IMR-90 (cell line): ENCODE results near the gene SRMS. TPM values are rescaled to one million over a fixed set of nuclear protein-coding genes. Genes with fewer than 3 reads are reported as not detected.

Source experiments
- ATAC-seq: fragments of 200-7000 bp; cut with Tn5 transposase; 2 replicates; pipeline ENCODE4 v1.9.1; 2020; ENCODE audit warnings: low read depth, mild to moderate bottlenecking, moderate library complexity
- BruUV-seq: library from RNA; stranded (reverse); fragments of 400-500 nt; replicated peaks from 2 replicates; lab custom pipeline; 2021; lab: Mats Ljungman, UMichigan
- CTCF ChIA-PET: fragments of 300-600 bp; formaldehyde crosslinking; extraction: SDS; loops from one replicate; lab custom pipeline; 2021; ENCODE audit warnings: antibody characterized with exemption; lab: Yijun Ruan, JAX
- POLR2A ChIA-PET: fragments of 300-600 bp; sonication (Branson Sonifier 250); formaldehyde crosslinking; loops from one replicate; lab custom pipeline; 2022; ENCODE audit warnings: antibody characterized with exemption; ENCODE audit not compliant: unreplicated experiment; lab: Charles Lee
- DNase-seq: peaks from one replicate; pipeline ENCODE4 v3.0.0; 2013
- H2AFZ ChIP-seq: replicated peaks from 2 replicates; pipeline ENCODE3; 2013; ENCODE audit warnings: low read length, mild to moderate bottlenecking; ENCODE audit not compliant: poor library complexity
- H2AK5ac ChIP-seq: 2 replicates; pipeline ENCODE4 v1.6.1; 2013; ENCODE audit warnings: low read depth, low read length, inconsistent platforms
- H2AK9ac ChIP-seq: replicated peaks from 2 replicates; pipeline ENCODE3; 2013; ENCODE audit warnings: mild to moderate bottlenecking, low read depth, low read length, moderate library complexity; ENCODE audit not compliant: poor library complexity
- H2BK120ac ChIP-seq: 2 replicates; pipeline ENCODE4 v1.6.1; 2013; ENCODE audit warnings: low read depth, low read length, inconsistent platforms
- H2BK15ac ChIP-seq: 3 replicates; pipeline ENCODE4 v1.6.1; 2013; ENCODE audit warnings: low read depth, low read length, inconsistent platforms
- H2BK20ac ChIP-seq: 2 replicates; pipeline ENCODE4 v1.6.1; 2013; ENCODE audit warnings: low read depth, mild to moderate bottlenecking, inconsistent platforms, low read length, moderate library complexity
- H2BK5ac ChIP-seq: 2 replicates; pipeline ENCODE4 v1.6.1; 2013; ENCODE audit warnings: mild to moderate bottlenecking, low read depth, low read length, inconsistent platforms; ENCODE audit not compliant: poor library complexity, severe bottlenecking
- H3K14ac ChIP-seq: replicated peaks from 2 replicates; pipeline ENCODE4 v1.6.1; 2013; ENCODE audit warnings: low read depth, low read length, inconsistent platforms
- H3K18ac ChIP-seq: 2 replicates; pipeline ENCODE4 v1.6.1; 2013; ENCODE audit warnings: low read depth, low read length, control low read depth
- H3K23ac ChIP-seq: 2 replicates; pipeline ENCODE4 v1.6.1; 2013; ENCODE audit warnings: low read depth, low read length, inconsistent platforms
- H3K27ac ChIP-seq: 2 replicates; pipeline ENCODE4 v1.5.1; 2013; ENCODE audit warnings: mild to moderate bottlenecking, control low read depth, low read length; ENCODE audit not compliant: insufficient read depth
- H3K27me3 ChIP-seq: 2 replicates; pipeline ENCODE4 v1.6.1; 2013; ENCODE audit warnings: low read length; ENCODE audit not compliant: control insufficient read depth, insufficient read depth
- H3K36me3 ChIP-seq: 2 replicates; pipeline ENCODE4 v1.6.1; 2013; ENCODE audit warnings: low read length, mixed read lengths; ENCODE audit not compliant: control insufficient read depth, insufficient read depth
- H3K4ac ChIP-seq: 2 replicates; pipeline ENCODE4 v1.6.1; 2013; ENCODE audit warnings: low read depth, low read length, inconsistent platforms
- H3K4me1 ChIP-seq: 2 replicates; pipeline ENCODE4 v1.6.1; 2013; ENCODE audit warnings: low read length, mixed read lengths; ENCODE audit not compliant: control insufficient read depth, insufficient read depth
- H3K4me2 ChIP-seq: 2 replicates; pipeline ENCODE4 v1.6.1; 2013; ENCODE audit warnings: low read depth, mild to moderate bottlenecking, control low read depth, low read length, moderate library complexity
- H3K4me3 ChIP-seq: 2 replicates; pipeline ENCODE4 v1.5.1; 2013; ENCODE audit warnings: low read depth, mild to moderate bottlenecking, control low read depth, low read length, moderate library complexity; ENCODE audit not compliant: insufficient read depth
- H3K56ac ChIP-seq: 2 replicates; pipeline ENCODE4 v1.6.1; 2013; ENCODE audit warnings: low read length, inconsistent platforms; ENCODE audit not compliant: insufficient read depth; ENCODE audit errors: extremely low read depth
- H3K79me1 ChIP-seq, 2 experiments: 2 replicates each; pipeline ENCODE4 v1.6.1; 2013; ENCODE audit warnings: low read length in 2 of 2, inconsistent platforms in 1 of 2, low read depth in 1 of 2
- H3K9ac ChIP-seq: 2 replicates; pipeline ENCODE4 v1.6.1; 2013; ENCODE audit warnings: low read depth, low read length, control low read depth
- H3K9me1 ChIP-seq: 2 replicates; pipeline ENCODE4 v1.6.1; 2013; ENCODE audit warnings: low read length, inconsistent platforms; ENCODE audit not compliant: insufficient read depth
- H3K9me3 ChIP-seq: 2 replicates; pipeline ENCODE4 v1.6.1; 2013; ENCODE audit warnings: low read length; ENCODE audit not compliant: control insufficient read depth, insufficient read depth
- H4K20me1 ChIP-seq: 2 replicates; pipeline ENCODE4 v1.6.1; 2013; ENCODE audit warnings: low read length, inconsistent platforms; ENCODE audit not compliant: insufficient read depth
- H4K5ac ChIP-seq: 2 replicates; pipeline ENCODE4 v1.6.1; 2013; ENCODE audit warnings: mild to moderate bottlenecking, low read depth, low read length, control low read depth
- H4K8ac ChIP-seq, 2 experiments: 2 replicates each; pipeline ENCODE4 v1.6.1; 2013; ENCODE audit warnings: low read depth in 2 of 2, low read length in 2 of 2, control low read depth in 1 of 2, inconsistent platforms in 1 of 2
- H4K91ac ChIP-seq: 2 replicates; pipeline ENCODE4 v1.6.1; 2013; ENCODE audit warnings: low read depth, low read length, inconsistent platforms; ENCODE audit not compliant: insufficient read depth
- BHLHE40 ChIP-seq: fragments of 150-350 bp; IDR thresholded peaks from 2 replicates; pipeline ENCODE4 v1.6.1; 2016; ENCODE audit warnings: mild to moderate bottlenecking, low read depth, low read length
- FOS ChIP-seq: fragments of 150-350 bp; IDR thresholded peaks from 2 replicates; pipeline ENCODE4 v1.6.1; 2016; ENCODE audit warnings: low read depth, low read length
- NFE2L2 ChIP-seq: fragments of 150-350 bp; IDR thresholded peaks from 2 replicates; pipeline ENCODE4 v1.6.1; 2016; ENCODE audit warnings: low read depth, mild to moderate bottlenecking, low read length
- WGBS, 2 experiments: methylation state at CpG; one replicate each; pipeline versions ENCODE4 v1.1.5 to v1.1.7; 2013; ENCODE audit warnings: missing lambda C conversion rate in 2 of 2; ENCODE audit not compliant: insufficient read length in 1 of 2; ENCODE audit errors: extremely low coverage in 2 of 2; 5-methylcytosine and 5-hydroxymethylcytosine counted together
- dilution Hi-C: fragments of 300-500 bp; cut with HindIII; formaldehyde crosslinking; loops from one replicate; pipeline ENCODE4 v1.14.3; 2018; ENCODE audit warnings: low sequenced_read_pairs; ENCODE audit not compliant: unreplicated experiment
- in situ Hi-C: fragments of 300-500 bp; cut with MboI; formaldehyde crosslinking; loops from 3 replicates; pipeline ENCODE4 v1.14.3; 2019; ENCODE audit warnings: low sequenced_read_pairs, inconsistent platforms, mixed read lengths
- intact Hi-C: fragments of 100-400 bp; cut with micrococcal nuclease; formaldehyde crosslinking; loops from 2 replicates; pipeline ENCODE4 v1.10.0; 2022
- polyA plus RNA-seq, 3 experiments: library from polyadenylated mRNA; depleted of rRNA; stranded (reverse); fragments of >200 nt; gene quantifications; 2 replicates each; pipeline ENCODE4 v1.2.3, GENCODE V29; 2012; ENCODE audit warnings: low replicate concordance in 1 of 3
- total RNA-seq: library from RNA; depleted of rRNA; stranded (reverse); fragments of >200 nt; gene quantifications from 2 replicates; pipeline ENCODE4 v1.2.3, GENCODE V29; 2012
- TF ChIP-seq, protein P1 (sequence below): fragments of 150-350 bp; IDR thresholded peaks from 2 replicates; pipeline ENCODE4 v1.6.1; 2017; ENCODE audit warnings: mild to moderate bottlenecking, antibody characterized with exemption, low read length, low read depth

SRMS gene
- total and polyA plus RNA-seq, 2 of the 4 experiments (the other 2 are of a cell fraction), result not detected

DNA sequence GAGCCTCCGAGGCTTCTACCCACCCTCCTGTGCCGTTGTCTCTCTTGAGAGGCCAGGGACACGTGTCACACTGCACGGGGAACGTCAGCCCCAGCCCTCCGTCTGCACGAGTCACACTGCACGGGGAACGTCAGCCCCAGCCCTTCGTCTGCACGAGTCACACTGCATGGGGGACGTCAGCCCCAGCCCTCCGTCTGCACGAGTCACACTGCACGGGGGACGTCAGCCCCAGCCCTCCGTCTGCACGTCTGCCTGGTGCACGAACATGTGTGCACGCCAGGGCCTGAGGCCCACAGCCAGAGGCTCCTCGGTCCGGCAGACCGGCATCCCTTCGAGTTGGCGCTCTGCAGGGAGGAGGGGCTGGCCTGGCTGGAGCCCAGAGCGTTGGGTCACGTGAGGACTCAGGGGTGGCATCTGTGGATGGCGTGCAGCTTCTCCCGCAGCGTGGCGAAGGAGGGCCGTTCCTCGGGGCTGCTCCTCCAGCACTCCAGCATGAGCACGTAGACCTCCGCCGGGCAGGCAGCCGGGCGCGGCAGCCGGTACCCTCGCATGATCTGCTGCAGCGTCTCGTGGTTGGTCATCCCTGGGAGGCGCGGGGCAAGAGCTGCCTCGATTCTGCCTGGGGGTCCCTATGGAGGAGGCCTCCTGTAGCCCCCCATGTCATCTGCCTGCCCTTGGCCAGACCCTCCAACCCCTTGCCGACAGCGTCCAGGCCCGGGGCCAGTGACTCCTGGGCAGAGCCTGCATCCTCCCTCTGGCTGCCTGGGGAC, 6.9 kb downstream of the SRMS start:
- H3K23ac ChIP-seq, result no peak overlapping the region
- DNase-seq, result peak; percentile 50

More for the DNA sequence above, 6.9 kb downstream of the SRMS start:
- H3K18ac ChIP-seq, result no peak overlapping the region
- no peaks in the 10 kb centered on the region for H3K79me1 ChIP-seq
- 47% methylated on average over 28 of the region's 49 CpGs; no CpG with 5 or more reads in 1 of the 2 experiments for WGBS, 2 experiments
- H3K4me3 ChIP-seq, result no peak overlapping the region
- no peak overlapping the region for H3K4ac ChIP-seq
- no peak overlapping the region for H2BK120ac ChIP-seq
- H3K9me1 ChIP-seq, result no peaks in the 10 kb centered on the region
- H3K14ac ChIP-seq, result no peak overlapping the region
- CTCF ChIA-PET, result no interaction called here
- H3K4me2 ChIP-seq, result no peak overlapping the region
- no peak overlapping the region for H2BK20ac ChIP-seq
- H3K9ac ChIP-seq, result no peak overlapping the region
- intact Hi-C loops (no loop called here), in situ Hi-C loops (no loop called here), dilution Hi-C loops (no loop called here)
- no peak overlapping the region for H2AK5ac ChIP-seq
- no peak overlapping the region for H3K56ac ChIP-seq
- H4K8ac ChIP-seq, result no peak overlapping the region
- H2AK9ac ChIP-seq, result peak overlapping the region; percentile 55
- H4K5ac ChIP-seq, result no peak overlapping the region; the same call in 1 of the 2 replicates
- H3K4me1 ChIP-seq, result peaks cover 3% of the 10 kb centered on the region; the same call in 1 of the 2 replicates
- BruUV-seq, result no TSS peak
- H3K36me3 ChIP-seq, result no peaks in the 10 kb centered on the region
- TF ChIP-seq, protein P1, sequence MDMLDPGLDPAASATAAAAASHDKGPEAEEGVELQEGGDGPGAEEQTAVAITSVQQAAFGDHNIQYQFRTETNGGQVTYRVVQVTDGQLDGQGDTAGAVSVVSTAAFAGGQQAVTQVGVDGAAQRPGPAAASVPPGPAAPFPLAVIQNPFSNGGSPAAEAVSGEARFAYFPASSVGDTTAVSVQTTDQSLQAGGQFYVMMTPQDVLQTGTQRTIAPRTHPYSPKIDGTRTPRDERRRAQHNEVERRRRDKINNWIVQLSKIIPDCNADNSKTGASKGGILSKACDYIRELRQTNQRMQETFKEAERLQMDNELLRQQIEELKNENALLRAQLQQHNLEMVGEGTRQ, result peak; percentile 49
- TF ChIP-seq BHLHE40 (peak; percentile 91), FOS (peak; percentile 62), NFE2L2 (no peak)
- no peak overlapping the region for H2BK5ac ChIP-seq
- H2BK15ac ChIP-seq, result no peak overlapping the region
- H4K91ac ChIP-seq, result no peak overlapping the region
- H3K27me3 ChIP-seq, result peaks cover 6% of the 10 kb centered on the region; the same call in 1 of the 2 replicates
- POLR2A ChIA-PET, result no interaction called here
- ATAC-seq, result no peak
- H2AFZ ChIP-seq, result peak overlapping the region; percentile 33
- H3K9me3 ChIP-seq, result no peaks in the 10 kb centered on the region
- no peak overlapping the region for H3K27ac ChIP-seq
- no peaks in the 10 kb centered on the region for H4K20me1 ChIP-seq
